Hepatocyte (in vitro differentiated cells): ENCODE data around the gene APEH. TPM values are rescaled to one million over a fixed set of nuclear protein-coding genes. Genes with fewer than 3 reads are reported as not detected.

ENCODE experiments used
- DNase-seq: peaks from one replicate; pipeline ENCODE4 v3.0.0-alpha.2; 2016; ENCODE audit warnings: low spot score
- H2AFZ ChIP-seq: fragments of 200-600 bp; sonication (generic); 2 replicates; pipeline ENCODE4 v1.6.0; 2016; ENCODE audit warnings: antibody characterized with exemption, mild to moderate bottlenecking
- H3K27ac ChIP-seq: fragments of 200-600 bp; sonication (generic); 2 replicates; pipeline ENCODE4 v1.5.1; 2016; ENCODE audit warnings: mild to moderate bottlenecking
- H3K27me3 ChIP-seq: fragments of 200-600 bp; sonication (generic); 2 replicates; pipeline ENCODE4 v1.6.1; 2016
- H3K36me3 ChIP-seq: fragments of 200-600 bp; sonication (generic); replicated peaks from 2 replicates; pipeline ENCODE4 v1.5.1; 2016; ENCODE audit warnings: low read depth; ENCODE audit not compliant: insufficient read depth
- H3K4me1 ChIP-seq: fragments of 200-600 bp; sonication (generic); 2 replicates; pipeline ENCODE4 v1.5.1; 2016; ENCODE audit warnings: mild to moderate bottlenecking, moderate library complexity; ENCODE audit not compliant: insufficient read depth
- H3K4me2 ChIP-seq: fragments of 200-600 bp; sonication (generic); 2 replicates; pipeline ENCODE4 v1.6.0; 2016
- H3K4me3 ChIP-seq: fragments of 200-600 bp; sonication (generic); 2 replicates; pipeline ENCODE4 v1.5.1; 2016; ENCODE audit warnings: mild to moderate bottlenecking
- H3K79me2 ChIP-seq: fragments of 200-600 bp; sonication (generic); 2 replicates; pipeline ENCODE4 v1.6.0; 2017; ENCODE audit warnings: mild to moderate bottlenecking
- H3K9me2 ChIP-seq: fragments of 200-600 bp; sonication (generic); replicated peaks from 2 replicates; pipeline ENCODE4 v1.6.0; 2017; ENCODE audit warnings: mild to moderate bottlenecking; ENCODE audit not compliant: insufficient read depth
- H3K9me3 ChIP-seq: fragments of 200-600 bp; sonication (generic); 2 replicates; pipeline ENCODE4 v1.5.1; 2016; ENCODE audit warnings: low read depth, mild to moderate bottlenecking
- H4K20me1 ChIP-seq: fragments of 200-600 bp; sonication (generic); 2 replicates; pipeline ENCODE4 v1.6.0; 2016; ENCODE audit warnings: mild to moderate bottlenecking; ENCODE audit not compliant: insufficient read depth, poor library complexity, severe bottlenecking
- CTCF ChIP-seq: fragments of 200-600 bp; sonication (generic); IDR thresholded peaks from 2 replicates; pipeline ENCODE4 v1.5.1; 2016; ENCODE audit warnings: antibody characterized with exemption, mild to moderate bottlenecking; ENCODE audit not compliant: poor library complexity
- EZH2 ChIP-seq: fragments of 200-600 bp; sonication (generic); IDR thresholded peaks from 2 replicates; pipeline ENCODE4 v1.6.1; 2016; ENCODE audit warnings: antibody characterized with exemption, mild to moderate bottlenecking, borderline replicate concordance
- EZH2phosphoT487 ChIP-seq: fragments of 200-600 bp; sonication (generic); IDR thresholded peaks from one replicate; pipeline ENCODE4 v1.6.1; 2018; ENCODE audit warnings: antibody characterized with exemption, mild to moderate bottlenecking, low read depth, moderate library complexity; ENCODE audit not compliant: unreplicated experiment, severe bottlenecking
- WGBS: methylation state at CpG from one replicate; pipeline ENCODE4 v1.1.6; 2016; ENCODE audit warnings: low lambda C conversion rate; ENCODE audit errors: missing lambda C conversion rate; 5-methylcytosine and 5-hydroxymethylcytosine counted together
- polyA plus RNA-seq: library from polyadenylated mRNA; unstranded; fragments of >200 nt; fragmentation: Nextera tagmentation; extraction: Ambion mirVana; gene quantifications from 2 replicates; pipeline ENCODE4 v1.2.1, GENCODE V29; 2016
- total RNA-seq: library from RNA; depleted of rRNA; stranded (reverse); fragments of >200 nt; gene quantifications from 2 replicates; pipeline ENCODE4 v1.2.3, GENCODE V29; 2014

Gene APEH
- total and polyA plus RNA-seq, 2 experiments from 2014 or later, result 120 to 148 TPM

GRCh38 chr3:49671291-49672288, 2.6 kb upstream of the APEH start:
- H2AFZ ChIP-seq, result no peak overlapping the region
- TF ChIP-seq EZH2, result no peak
- peak; percentile 86 for TF ChIP-seq CTCF

GRCh38 chr3:49673121-49673714, 933 bp upstream of the APEH start:
- 21% methylated on average over 12 of the region's 17 CpGs for WGBS
- H3K4me1 ChIP-seq, result peaks cover 27% of the 10 kb centered on the region
- H3K79me2 ChIP-seq, result peaks cover 9% of the 10 kb centered on the region
- H3K4me2 ChIP-seq, result peak overlapping the region; percentile 88
- no peaks in the 10 kb centered on the region for H3K36me3 ChIP-seq
- H3K9me2 ChIP-seq, result no peaks in the 10 kb centered on the region
- H4K20me1 ChIP-seq, result no peaks in the 10 kb centered on the region
- H2AFZ ChIP-seq, result peak overlapping the region; percentile 48
- H3K27ac ChIP-seq, result peak overlapping the region; percentile 92
- peak; percentile 39 for DNase-seq
- peak overlapping the region; percentile 36 for H3K4me3 ChIP-seq
- TF ChIP-seq EZH2 (no peak), CTCF (no peak), EZH2phosphoT487 (no peak)
- no peaks in the 10 kb centered on the region for H3K27me3 ChIP-seq
- H3K9me3 ChIP-seq, result no peaks in the 10 kb centered on the region

More at GRCh38 chr3:49671291-49672288, 2.6 kb upstream of the APEH start:
- H3K9me2 ChIP-seq, result no peaks in the 10 kb centered on the region
- no peak overlapping the region for H3K27ac ChIP-seq
- no peaks in the 10 kb centered on the region for H3K36me3 ChIP-seq
- no peaks in the 10 kb centered on the region for H3K9me3 ChIP-seq
- no peaks in the 10 kb centered on the region for H4K20me1 ChIP-seq
- H3K4me3 ChIP-seq, result no peak overlapping the region
- no peaks in the 10 kb centered on the region for H3K27me3 ChIP-seq
- H3K4me2 ChIP-seq, result no peak overlapping the region
- peaks cover 9% of the 10 kb centered on the region for H3K79me2 ChIP-seq
- DNase-seq, result peak; percentile 85
- WGBS, result 49% methylated on average over 11 of the region's 11 CpGs
- H3K4me1 ChIP-seq, result peaks cover 38% of the 10 kb centered on the region

- 4% methylated on average over 24 of the region's 34 CpGs for WGBS
Measured at GRCh38 chr3:49674497-49674983, 389 bp downstream of the APEH start.

More at GRCh38 chr3:49674497-49674983, 389 bp downstream of the APEH start:
- no peaks in the 10 kb centered on the region for H3K9me2 ChIP-seq
- H3K4me1 ChIP-seq, result peaks cover 14% of the 10 kb centered on the region
- H3K27ac ChIP-seq, result peak overlapping the region; percentile 92
- no peaks in the 10 kb centered on the region for H3K9me3 ChIP-seq
- H3K79me2 ChIP-seq, result peaks cover 9% of the 10 kb centered on the region
- no peaks in the 10 kb centered on the region for H3K27me3 ChIP-seq
- H3K4me2 ChIP-seq, result peak overlapping the region; percentile 88
- H3K4me3 ChIP-seq, result peak overlapping the region; percentile 56
- no peaks in the 10 kb centered on the region for H4K20me1 ChIP-seq
- TF ChIP-seq EZH2 (no peak), EZH2phosphoT487 (no peak), CTCF (no peak)
- peak overlapping the region; percentile 26 for H2AFZ ChIP-seq
- DNase-seq, result peak; percentile 50
- H3K36me3 ChIP-seq, result no peaks in the 10 kb centered on the region
